HEK293T (cell line): ENCODE measurements around the gene ZNF536.
"Not testable (repeated sequence)": the region's sequence is repeated elsewhere in the genome, so short reads cannot be mapped to it uniquely, and the experiment has no call there.

Source experiments
- CTCF ChIA-PET: fragments of 350-600 bp; formaldehyde crosslinking; extraction: SDS; loops from one replicate; lab custom pipeline; 2021; ENCODE audit warnings: antibody characterized with exemption, inconsistent platforms; lab: Yijun Ruan, JAX
- POLR2A ChIA-PET: fragments of 350-600 bp; formaldehyde crosslinking; extraction: SDS; loops from one replicate; lab custom pipeline; 2020; ENCODE audit warnings: antibody characterized with exemption, inconsistent platforms; lab: Yijun Ruan, JAX
- DNase-seq: peaks from one replicate; pipeline ENCODE4 v3.0.0; 2012; ENCODE audit warnings: mixed read lengths; ENCODE audit errors: extremely low spot score
- ARNT ChIP-seq: fragments of 450-650 bp; IDR thresholded peaks from 2 replicates; pipeline ENCODE4 v1.6.1; 2017; ENCODE audit warnings: mild to moderate bottlenecking
- BHLHE40 ChIP-seq: fragments of 450-650 bp; IDR thresholded peaks from 2 replicates; pipeline ENCODE4 v1.6.1; 2016; ENCODE audit warnings: mild to moderate bottlenecking, moderate library complexity, borderline replicate concordance
- CTBP1 ChIP-seq: fragments of 450-650 bp; IDR thresholded peaks from 2 replicates; pipeline ENCODE4 v1.6.1; 2016; ENCODE audit warnings: borderline replicate concordance
- ELF4 ChIP-seq: fragments of 450-650 bp; IDR thresholded peaks from 2 replicates; pipeline ENCODE4 v1.6.1; 2017; ENCODE audit warnings: antibody characterized with exemption
- FOXA1 ChIP-seq: fragments of 450-650 bp; IDR thresholded peaks from 2 replicates; pipeline ENCODE4 v1.6.1; 2016; ENCODE audit warnings: mild to moderate bottlenecking
- FOXK2 ChIP-seq: fragments of 450-650 bp; IDR thresholded peaks from 2 replicates; pipeline ENCODE4 v1.6.1; 2016; ENCODE audit warnings: mild to moderate bottlenecking
- FOXM1 ChIP-seq: fragments of 450-650 bp; IDR thresholded peaks from 2 replicates; pipeline ENCODE4 v1.6.1; 2017; ENCODE audit warnings: mild to moderate bottlenecking, borderline replicate concordance
- HDGF ChIP-seq: fragments of 450-650 bp; IDR thresholded peaks from 2 replicates; pipeline ENCODE4 v1.6.1; 2017; ENCODE audit warnings: antibody characterized with exemption, borderline replicate concordance
- L3MBTL2 ChIP-seq: fragments of 450-650 bp; conservative IDR thresholded peaks from 2 replicates; pipeline ENCODE4 v1.6.1; 2016; ENCODE audit warnings: mild to moderate bottlenecking
- LEF1 ChIP-seq: fragments of 450-650 bp; IDR thresholded peaks from 2 replicates; pipeline ENCODE4 v1.6.1; 2017; ENCODE audit warnings: mild to moderate bottlenecking, borderline replicate concordance
- NFRKB ChIP-seq: fragments of 450-650 bp; IDR thresholded peaks from 2 replicates; pipeline ENCODE4 v1.6.1; 2016; ENCODE audit warnings: mild to moderate bottlenecking, moderate library complexity
- PKNOX1 ChIP-seq: fragments of 450-650 bp; IDR thresholded peaks from 2 replicates; pipeline ENCODE4 v1.6.1; 2016
- SP1 ChIP-seq: fragments of 450-650 bp; IDR thresholded peaks from 2 replicates; pipeline ENCODE4 v1.6.1; 2017
- SUZ12 ChIP-seq: fragments of 450-650 bp; IDR thresholded peaks from 2 replicates; pipeline ENCODE4 v1.6.1; 2016; ENCODE audit warnings: mild to moderate bottlenecking
- TARDBP ChIP-seq: fragments of 450-650 bp; IDR thresholded peaks from 2 replicates; pipeline ENCODE4 v1.6.1; 2016
- ZNF384 ChIP-seq: fragments of 450-650 bp; IDR thresholded peaks from 2 replicates; pipeline ENCODE4 v1.6.1; 2016

Gene ZNF536

GRCh38 chr19:30457484-30457883 lies 85.3 kb downstream of the ZNF536 start:
- ChIA-PET POLR2A (no interaction called here), CTCF (no interaction called here)
- TF ChIP-seq SUZ12, result no peak
- no peak for TF ChIP-seq CTBP1
- TF ChIP-seq HDGF, result no peak
- TF ChIP-seq FOXK2, result no peak
- no peak for TF ChIP-seq NFRKB
- no peak for TF ChIP-seq PKNOX1
- DNase-seq, result no peak

GRCh38 chr19:30459859-30460258 lies 87.7 kb downstream of the ZNF536 start:
- CTCF ChIA-PET, result no interaction called here
- POLR2A ChIA-PET, result no interaction called here
- no peak for TF ChIP-seq CTBP1
- TF ChIP-seq NFRKB, result no peak
- no peak for TF ChIP-seq SUZ12
- TF ChIP-seq ZNF384, result no peak
- TF ChIP-seq ARNT, result no peak
- no peak for TF ChIP-seq FOXM1
- no peak for TF ChIP-seq BHLHE40
- TF ChIP-seq HDGF, result no peak
- TF ChIP-seq FOXA1, result no peak
- no peak for DNase-seq

GRCh38 chr19:30464162-30464561 lies 92.0 kb downstream of the ZNF536 start:
- ChIA-PET CTCF (no interaction called here), POLR2A (no interaction called here)
- TF ChIP-seq NFRKB (no peak), CTBP1 (no peak), PKNOX1 (no peak), ARNT (no peak), FOXM1 (no peak), HDGF (no peak), ZNF384 (no peak), L3MBTL2 (no peak), ELF4 (no peak), BHLHE40 (no peak), TARDBP (no peak), SUZ12 (no peak), FOXK2 (no peak), SP1 (no peak), FOXA1 (no peak), LEF1 (no peak)

GRCh38 chr19:30466598-30466997 lies 94.4 kb downstream of the ZNF536 start:
- CTCF ChIA-PET, POLR2A ChIA-PET, DNase-seq: not testable (repeated sequence)

More at GRCh38 chr19:30464162-30464561, 92.0 kb downstream of the ZNF536 start:
- DNase-seq, result no peak

- DNase-seq, result no peak
- TF ChIP-seq FOXM1, result no peak
- no peak for TF ChIP-seq FOXK2
- no peak for TF ChIP-seq BHLHE40
- TF ChIP-seq ZNF384, result no peak
- no peak for TF ChIP-seq L3MBTL2
- no peak for TF ChIP-seq SUZ12
- TF ChIP-seq LEF1, result no peak
- no peak for TF ChIP-seq SP1
- ChIA-PET POLR2A (no interaction called here), CTCF (no interaction called here)
These were observed 95.1 kb downstream of the ZNF536 start for GRCh38 chr19:30467239-30467638.

GRCh38 chr19:30469774-30470173 lies 97.6 kb downstream of the ZNF536 start:
- CTCF ChIA-PET, result no interaction called here
- POLR2A ChIA-PET, result no interaction called here
- DNase-seq, result no peak
- TF ChIP-seq PKNOX1 (no peak), FOXM1 (no peak), L3MBTL2 (no peak), SP1 (no peak), LEF1 (no peak), ARNT (no peak), ZNF384 (no peak)

- TF ChIP-seq FOXM1 (no peak), PKNOX1 (no peak), ZNF384 (no peak), SUZ12 (no peak), L3MBTL2 (no peak), HDGF (no peak), ELF4 (no peak), ARNT (no peak), NFRKB (no peak), TARDBP (no peak), LEF1 (no peak), SP1 (no peak), CTBP1 (no peak), FOXA1 (no peak), BHLHE40 (no peak), FOXK2 (no peak)
- ChIA-PET POLR2A (no interaction called here), CTCF (no interaction called here)
These were observed 99.3 kb downstream of the ZNF536 start for GRCh38 chr19:30471441-30471840.

More at GRCh38 chr19:30471441-30471840, 99.3 kb downstream of the ZNF536 start:
- DNase-seq, result no peak
